Left renal cortex interstitium (tissue), 4 donors: ENCODE measurements around the gene SLC2A11. TPM values are rescaled to one million over a fixed set of nuclear protein-coding genes. Genes with fewer than 3 reads are reported as not detected.
"Not testable (repeated sequence)": the region's sequence is repeated elsewhere in the genome, so short reads cannot be mapped to it uniquely, and the experiment has no call there.

Experiments used
- DNase-seq, 4 donors: peaks; one replicate each; pipeline ENCODE4 v3.0.0-alpha.2; 2013; ENCODE audit warnings: low read depth in 4 of 4, low spot score in 2 of 4, missing footprints in 1 of 4
- polyA plus RNA-seq, 4 donors: library from polyadenylated mRNA; unstranded; fragments of 120-200 nt; gene quantifications; one replicate each; pipeline ENCODE4 v1.2.1, GENCODE V29; 2013; ENCODE audit not compliant: insufficient read length in 4 of 4

Gene SLC2A11
- polyA plus RNA-seq, 4 donors, result 17.2 to 68.0 (median 39.1) TPM

GRCh38 chr22:23904573-23905254 is 47.0 kb downstream of the SLC2A11 start:
- no peak for DNase-seq

DNA sequence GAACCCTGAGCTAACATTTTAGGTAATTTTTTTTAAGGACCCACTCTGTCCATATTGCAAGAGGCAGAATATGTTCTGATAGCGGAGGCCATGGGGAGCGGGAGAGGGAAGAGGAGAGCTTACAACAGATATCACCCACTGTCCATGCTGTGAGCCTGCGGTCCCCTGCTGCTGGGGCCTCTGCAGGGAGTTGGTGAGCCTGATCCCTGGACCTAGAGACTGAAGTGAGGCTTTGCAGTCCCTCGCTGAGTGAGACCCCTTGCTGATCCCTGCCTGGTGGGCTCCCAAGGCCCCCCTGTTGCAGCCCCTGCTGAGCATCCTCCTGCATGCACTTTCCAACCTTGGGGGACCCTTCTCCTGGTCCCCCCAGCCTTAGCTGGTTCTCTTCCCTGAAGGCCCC is 49.0 kb downstream of the SLC2A11 start:
- DNase-seq, result no peak

DNA sequence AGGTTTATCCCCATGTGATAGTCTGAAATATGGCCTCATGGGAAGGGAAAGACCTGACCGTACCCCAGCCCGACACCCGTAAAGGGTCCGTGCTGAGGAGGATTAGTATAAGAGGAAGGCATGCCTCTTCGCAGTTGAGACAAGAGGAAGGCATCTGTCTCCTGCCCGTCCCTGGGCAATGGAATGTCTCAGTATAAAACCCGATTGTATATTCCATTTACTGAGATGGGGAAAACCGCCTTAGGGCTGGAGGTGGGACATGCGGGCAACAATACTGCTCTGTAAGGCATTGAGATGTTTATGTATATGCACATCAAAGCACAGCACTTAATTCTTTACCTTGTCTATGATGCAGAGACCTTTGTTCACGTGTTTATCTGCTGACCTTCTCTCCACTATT is 49.7 kb downstream of the SLC2A11 start:
- DNase-seq, result not testable (repeated sequence)

DNA sequence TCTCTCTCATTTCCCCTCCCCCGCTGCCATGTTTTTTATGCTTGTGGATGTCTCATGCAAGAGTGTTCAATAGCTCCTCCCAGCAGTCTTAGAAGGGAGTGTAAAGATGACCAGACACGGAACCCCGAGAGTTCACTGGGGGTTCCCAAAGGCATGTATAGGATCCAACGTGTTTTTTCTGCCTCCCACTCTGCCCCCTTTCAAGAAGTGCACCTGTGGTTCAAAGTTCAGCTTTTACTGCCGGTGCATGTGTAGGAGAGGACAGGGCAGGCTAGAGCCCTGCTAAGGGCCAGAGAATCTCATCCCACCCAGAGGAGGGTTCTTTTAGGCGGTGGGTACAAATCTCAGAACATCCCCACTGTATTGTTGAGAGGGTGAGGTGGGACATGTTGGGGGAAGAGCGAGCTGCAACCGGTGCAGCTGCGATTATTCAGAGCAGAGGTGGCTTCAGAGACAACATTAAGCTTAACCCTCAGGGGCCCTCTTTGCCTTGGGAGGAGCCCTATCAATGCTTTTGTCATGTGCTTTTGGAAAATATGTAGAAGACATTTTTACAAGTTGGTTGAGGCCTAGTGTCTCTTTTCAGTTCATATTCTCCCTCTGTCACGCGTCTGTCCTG is 51.0 kb downstream of the SLC2A11 start:
- no peak for DNase-seq

DNA sequence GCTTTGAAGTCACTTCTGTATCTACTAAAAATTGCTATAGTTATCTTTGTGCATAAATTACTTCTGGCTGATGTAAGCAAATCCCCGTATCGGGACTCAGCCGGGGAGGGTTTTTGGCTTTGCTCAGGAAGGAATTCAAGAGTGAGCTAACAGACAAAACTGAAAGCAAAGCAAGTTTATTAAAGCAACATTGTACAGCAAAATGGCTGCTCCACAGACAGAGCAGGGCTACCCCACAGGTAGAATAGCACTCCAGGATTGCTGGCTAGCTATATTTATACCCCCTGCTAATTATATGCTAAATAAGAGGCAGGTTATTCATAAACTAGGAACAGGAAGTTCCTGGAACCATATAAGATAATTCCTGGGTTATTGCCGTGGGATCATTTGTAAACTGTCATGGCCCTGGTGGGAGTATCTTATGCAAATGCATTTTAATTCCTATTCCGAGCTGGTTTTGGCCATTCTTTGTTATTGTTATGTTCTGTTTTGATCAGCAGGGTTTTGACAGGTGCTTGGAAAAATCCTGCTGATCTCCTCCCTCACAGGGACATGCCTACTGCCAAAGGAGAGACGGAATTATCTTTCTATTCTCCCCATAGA is 51.7 kb downstream of the SLC2A11 start:
- no peak for DNase-seq

DNA sequence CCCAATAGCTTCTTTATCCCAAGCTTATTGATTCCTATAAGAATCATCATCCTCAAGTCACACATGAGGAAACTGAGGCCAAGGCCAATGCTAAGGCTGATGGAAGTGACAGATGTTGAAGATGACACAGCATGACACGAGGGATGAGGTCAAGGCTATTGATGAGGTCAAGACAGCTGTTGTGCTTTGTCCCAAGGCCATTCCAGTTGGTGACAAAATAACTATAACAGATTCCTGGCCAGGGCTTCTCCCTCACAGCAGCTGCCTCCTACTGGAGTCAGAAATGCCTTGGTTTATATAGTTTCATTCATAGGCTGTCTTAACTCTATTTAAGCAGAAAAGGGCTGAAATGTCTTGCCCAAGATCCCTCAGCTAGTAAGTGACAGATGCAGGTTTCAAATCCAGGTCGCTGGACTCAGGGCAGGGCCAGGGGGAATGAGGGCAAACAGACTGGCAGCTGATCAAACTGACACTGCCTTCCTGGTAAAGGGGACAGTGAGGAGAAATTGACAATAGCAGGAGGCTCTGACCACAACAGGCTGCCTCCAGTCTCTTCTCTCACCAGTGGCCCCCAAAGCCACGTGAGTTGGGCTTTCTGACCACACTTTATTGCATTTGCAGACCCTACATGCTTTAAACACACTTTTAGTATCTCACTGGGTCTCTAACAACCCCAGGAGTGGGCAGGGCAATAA is 53.0 kb downstream of the SLC2A11 start:
- no peak for DNase-seq

DNA sequence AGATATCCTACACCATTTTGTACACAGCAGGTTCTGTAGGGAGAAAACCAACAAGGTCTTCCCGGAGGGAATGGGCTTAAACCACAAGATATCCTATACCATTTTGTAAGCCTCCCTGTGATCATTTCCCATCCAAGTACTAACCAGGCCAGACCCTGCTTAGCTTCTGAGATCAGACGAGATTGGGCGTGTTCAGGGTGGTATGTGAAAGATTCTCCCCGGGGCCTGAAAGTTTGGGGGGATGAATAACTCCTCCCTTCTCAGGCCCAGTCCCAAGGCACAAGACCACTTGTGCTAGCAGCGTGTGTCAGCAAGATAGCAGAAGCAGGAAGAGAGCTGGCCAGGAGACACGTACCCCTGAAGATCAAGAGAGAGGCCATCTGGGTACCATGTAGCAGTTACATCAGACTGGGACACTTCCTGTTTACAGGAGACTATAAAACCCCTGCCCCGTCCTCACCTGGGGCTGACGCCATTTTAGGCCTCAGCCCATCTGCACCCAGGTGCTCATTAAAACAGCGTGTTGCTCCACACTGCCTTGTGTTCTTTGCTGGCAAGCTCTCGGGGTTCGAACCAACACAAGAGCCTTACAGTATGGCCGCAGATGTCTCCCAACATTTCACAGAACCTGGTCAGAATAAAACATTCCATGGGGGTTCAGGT is 53.8 kb downstream of the SLC2A11 start:
- DNase-seq, result no peak

DNA sequence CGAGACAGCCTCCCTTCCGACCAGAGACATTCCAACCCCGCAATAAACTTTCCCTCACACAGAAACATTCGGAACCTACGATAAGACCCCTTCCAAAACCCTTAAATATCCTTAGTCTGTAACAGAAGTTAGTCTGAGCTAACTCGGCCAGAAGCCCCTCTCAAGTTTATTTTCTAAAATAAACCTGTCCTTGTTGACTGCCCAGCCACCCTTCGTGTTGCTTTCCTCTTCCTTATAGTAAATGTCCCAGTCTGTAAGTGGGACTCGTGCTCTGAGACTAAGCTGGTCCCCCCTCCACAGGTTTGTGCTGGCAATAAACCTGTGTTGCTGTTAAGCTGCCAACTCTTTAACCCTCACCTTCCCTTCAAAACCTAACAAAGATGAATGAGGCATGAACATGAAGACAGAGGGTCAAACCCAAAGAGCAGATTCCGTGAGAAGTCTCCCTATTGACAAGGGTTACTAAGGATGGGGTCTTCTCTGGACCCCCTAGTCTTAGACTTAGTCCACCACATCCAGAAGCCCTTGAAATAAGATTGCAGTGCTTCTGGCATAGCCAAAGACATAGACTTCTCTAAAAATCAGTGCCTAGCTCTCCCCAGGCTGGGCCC is 54.7 kb downstream of the SLC2A11 start:
- no peak for DNase-seq

GRCh38 chr22:23913306-23913660 is 55.6 kb downstream of the SLC2A11 start:
- no peak for DNase-seq

GRCh38 chr22:23913661-23914353 is 56.1 kb downstream of the SLC2A11 start:
- peak; percentile 88 to 99 (median 94) for DNase-seq

- DNase-seq, result no peak
Observed at GRCh38 chr22:23915290-23915689, 57.6 kb downstream of the SLC2A11 start.

DNA sequence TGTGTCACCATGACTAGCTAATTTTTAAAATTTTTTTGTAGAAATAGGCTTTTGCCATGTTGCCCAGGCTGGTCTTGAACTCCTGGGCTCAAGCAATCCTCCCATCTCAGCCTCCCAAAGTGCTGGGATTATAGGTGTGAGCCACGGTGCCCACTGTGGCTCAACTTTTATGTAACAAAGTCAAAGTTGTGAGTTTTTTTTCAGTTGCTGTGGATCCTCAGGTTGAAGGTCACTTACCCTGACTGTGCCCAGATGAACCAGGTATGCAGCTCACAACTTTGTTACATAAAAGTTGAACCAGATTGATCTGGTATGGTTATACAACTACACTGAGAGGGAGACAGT is 62.6 kb downstream of the SLC2A11 start:
- not testable (repeated sequence) for DNase-seq

- DNase-seq, result not testable (repeated sequence)
Observed at GRCh38 chr22:23921586-23922201, 64.0 kb downstream of the SLC2A11 start.

DNA sequence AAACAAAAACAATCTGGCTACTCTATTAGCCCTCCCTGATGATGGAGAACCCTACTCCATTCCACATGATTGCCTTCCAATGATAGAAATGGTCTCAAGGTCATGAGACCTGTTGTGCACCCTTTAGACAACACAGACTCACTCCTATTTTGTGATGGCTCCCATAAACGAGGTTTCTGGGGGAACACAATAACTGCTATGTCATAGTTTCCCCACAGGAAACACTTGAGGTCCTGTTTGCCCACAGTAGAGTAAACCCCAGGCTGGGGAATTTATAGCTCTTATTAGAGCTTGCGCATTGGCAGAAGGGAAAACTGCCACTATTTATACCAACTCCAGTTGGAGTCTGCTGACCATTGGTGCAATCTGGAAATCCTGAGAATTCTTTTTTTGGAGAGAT is 65.2 kb downstream of the SLC2A11 start:
- DNase-seq, result no peak

- DNase-seq, result no peak
Observed at GRCh38 chr22:23925020-23925606, 67.4 kb downstream of the SLC2A11 start.

GRCh38 chr22:23926561-23926960 is 68.9 kb downstream of the SLC2A11 start:
- DNase-seq, result no peak
